NAMALWA (cell line): ENCODE results near the gene SELENOO.
A peak's percentile ranks its signal among the peaks of the same experiment; 100 is the strongest.

Experiments used
- DNase-seq: peaks from one replicate; pipeline ENCODE4 v3.0.0-alpha.2; 2015; ENCODE audit warnings: low spot score

SELENOO gene

DNA sequence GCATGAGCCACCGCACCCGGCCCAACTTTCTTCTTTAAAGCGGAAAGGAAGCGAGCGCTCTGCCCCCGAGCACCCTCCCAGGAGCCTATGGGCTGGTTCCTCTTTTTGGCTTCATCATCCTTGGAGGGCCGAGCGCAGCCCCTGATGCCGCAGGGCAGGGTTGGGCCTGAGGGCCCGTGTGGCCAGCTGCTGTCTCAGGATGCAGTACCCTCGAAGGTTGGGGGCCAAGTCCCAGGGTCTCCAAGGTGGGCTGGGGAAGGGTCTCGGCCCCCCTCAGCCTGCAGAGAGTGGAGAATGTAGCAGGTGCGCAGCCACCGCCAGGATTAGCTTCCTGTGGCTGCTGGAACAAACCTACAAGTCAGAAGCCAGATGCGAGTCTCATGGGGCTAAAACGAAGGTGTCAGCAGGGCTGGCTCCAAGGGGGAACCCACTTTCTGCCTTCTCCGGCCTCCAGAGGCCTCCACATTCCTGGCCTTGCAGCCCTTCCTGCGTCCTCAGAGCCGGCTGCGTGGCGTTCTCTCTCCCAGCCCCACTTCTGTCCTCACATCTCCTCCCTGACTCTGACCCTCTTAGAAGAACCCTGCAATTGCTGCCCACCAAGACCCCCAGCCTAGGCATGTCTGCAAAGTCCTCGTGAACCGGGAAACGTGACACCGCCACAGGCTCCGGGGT is 27.4 kb upstream of the SELENOO start:
- DNase-seq, result peak; percentile 58

- no peak for DNase-seq
These were observed 26.8 kb upstream of the SELENOO start for GRCh38 chr22:50173983-50174355.

GRCh38 chr22:50174382-50175190 is 26.2 kb upstream of the SELENOO start:
- no peak for DNase-seq

DNA sequence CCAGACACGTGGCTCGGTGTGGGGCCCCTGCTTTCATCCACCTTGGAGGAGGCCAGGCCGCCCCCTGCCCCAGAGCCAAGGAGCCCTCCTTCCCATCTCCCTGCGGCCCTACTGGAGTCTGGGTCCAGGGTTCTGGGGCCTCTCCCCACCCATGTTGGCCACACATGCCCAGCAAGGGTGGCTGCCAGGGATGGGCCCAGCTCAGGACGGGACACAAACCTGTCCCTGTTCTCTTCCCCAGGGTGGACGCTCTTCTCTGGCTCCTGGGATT is 25.7 kb upstream of the SELENOO start:
- DNase-seq, result no peak

GRCh38 chr22:50175921-50176849 is 24.6 kb upstream of the SELENOO start:
- no peak for DNase-seq

DNA sequence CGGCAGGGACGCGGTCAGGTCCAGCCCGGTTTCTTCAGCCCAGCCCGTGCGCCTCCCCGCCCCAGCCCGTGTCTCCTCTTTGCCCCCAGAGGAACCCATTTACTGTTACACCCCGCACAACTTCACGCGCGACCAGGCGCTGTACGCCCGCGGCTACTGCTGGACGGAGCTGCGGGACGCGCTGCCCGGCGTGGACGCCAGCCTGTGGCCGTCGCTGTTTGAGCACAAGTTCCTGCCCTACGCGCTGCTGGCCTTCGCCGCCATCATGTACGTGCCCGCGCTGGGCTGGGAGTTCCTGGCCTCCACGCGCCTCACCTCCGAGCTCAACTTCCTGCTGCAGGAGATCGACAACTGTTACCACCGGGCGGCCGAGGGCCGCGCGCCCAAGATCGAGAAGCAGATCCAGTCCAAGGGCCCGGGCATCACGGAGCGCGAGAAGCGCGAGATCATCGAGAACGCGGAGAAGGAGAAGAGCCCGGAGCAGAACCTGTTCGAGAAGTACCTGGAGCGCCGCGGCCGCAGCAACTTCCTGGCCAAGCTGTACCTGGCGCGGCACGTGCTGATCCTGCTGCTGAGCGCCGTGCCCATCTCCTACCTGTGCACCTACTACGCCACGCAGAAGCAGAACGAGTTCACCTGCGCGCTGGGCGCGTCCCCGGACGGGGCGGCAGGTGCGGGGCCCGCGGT is 23.8 kb upstream of the SELENOO start:
- no peak for DNase-seq

DNA sequence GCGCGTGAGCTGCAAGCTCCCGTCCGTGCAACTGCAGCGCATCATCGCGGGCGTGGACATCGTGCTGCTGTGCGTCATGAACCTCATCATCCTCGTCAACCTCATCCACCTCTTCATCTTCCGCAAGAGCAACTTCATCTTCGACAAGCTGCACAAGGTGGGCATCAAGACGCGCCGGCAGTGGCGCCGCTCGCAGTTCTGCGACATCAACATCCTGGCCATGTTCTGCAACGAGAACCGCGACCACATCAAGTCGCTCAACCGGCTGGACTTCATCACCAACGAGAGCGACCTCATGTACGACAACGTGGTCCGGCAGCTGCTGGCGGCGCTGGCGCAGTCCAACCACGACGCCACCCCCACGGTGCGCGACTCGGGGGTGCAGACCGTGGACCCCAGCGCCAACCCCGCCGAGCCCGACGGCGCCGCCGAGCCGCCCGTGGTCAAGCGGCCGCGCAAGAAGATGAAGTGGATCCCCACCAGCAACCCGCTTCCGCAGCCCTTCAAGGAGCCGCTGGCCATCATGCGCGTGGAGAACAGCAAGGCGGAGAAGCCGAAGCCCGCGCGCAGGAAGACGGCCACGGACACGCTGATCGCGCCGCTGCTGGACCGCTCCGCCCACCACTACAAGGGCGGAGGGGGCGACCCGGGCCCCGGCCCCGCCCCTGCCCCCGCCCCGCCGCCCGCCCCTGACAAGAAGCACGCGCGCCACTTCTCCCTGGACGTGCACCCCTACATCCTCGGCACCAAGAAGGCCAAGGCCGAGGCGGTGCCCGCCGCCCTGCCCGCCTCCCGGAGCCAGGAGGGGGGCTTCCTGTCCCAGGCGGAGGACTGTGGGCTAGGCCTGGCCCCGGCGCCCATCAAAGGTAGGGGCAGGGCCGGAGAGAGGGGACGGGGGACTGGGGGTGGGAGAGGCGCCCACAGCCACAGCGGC is 23.0 kb upstream of the SELENOO start:
- DNase-seq, result no peak

DNA sequence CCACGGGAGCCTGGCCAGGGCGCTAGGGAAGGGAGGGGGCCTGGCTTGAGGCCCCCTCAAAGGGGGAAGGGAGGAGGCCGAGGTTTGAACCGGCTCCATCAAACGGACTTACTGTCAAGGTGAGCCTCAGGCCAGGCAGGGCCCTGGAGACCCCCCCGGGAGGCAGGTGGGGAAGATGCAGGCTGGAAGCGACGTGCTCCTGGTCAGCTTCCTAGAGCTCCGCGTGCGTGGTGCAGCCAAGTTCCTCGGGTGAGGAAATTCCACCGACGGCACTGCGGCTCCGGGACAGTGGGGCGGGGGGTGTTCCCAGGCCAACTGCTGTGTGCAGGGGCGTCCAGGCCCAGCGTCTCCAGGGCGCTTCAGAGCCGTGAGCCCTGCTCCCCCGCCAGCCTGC is 22.3 kb upstream of the SELENOO start:
- DNase-seq, result no peak

- DNase-seq, result no peak
These were observed 21.6 kb upstream of the SELENOO start for GRCh38 chr22:50178871-50179869.

DNA sequence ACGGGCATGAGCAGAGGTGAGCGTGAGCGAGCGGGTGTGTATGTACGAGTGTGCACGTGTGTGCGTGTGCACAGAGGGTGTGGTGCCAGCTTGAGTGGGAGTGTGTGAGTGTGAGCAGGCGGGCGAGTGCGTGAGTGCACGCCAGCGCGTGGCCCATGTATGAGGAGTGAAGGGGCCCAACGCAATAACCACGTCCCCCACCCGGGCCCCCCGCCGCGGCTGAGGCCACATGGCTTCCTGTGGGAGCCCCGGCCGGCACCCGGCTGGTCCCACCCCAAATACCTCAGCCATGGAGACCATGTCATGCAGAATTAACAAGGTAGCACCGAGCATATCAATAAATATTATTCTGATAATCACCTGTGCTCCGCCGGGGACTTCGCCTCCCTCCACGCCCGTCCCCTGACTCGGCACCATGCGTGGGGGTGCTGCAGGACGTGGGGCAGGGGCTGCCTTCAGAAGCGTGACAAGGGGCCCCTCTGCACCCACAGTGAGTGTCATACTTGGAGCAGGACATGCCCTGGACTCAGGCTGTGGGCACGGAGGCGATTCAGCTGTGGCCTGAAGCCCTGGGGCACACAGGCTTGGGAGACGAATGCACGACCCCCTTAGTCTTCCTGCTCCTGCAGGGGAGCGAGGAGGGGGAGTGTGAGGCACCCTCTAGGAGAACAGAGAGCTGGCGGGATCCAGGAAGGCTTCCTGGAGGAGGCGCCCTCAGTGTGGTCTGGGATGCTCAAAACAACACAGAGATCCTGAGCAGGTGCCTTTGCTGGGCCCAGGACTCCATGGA is 20.7 kb upstream of the SELENOO start:
- no peak for DNase-seq

- DNase-seq, result no peak
These were observed 19.9 kb upstream of the SELENOO start for GRCh38 chr22:50180727-50181521.

GRCh38 chr22:50182176-50183081 is 18.4 kb upstream of the SELENOO start:
- no peak for DNase-seq

- no peak for DNase-seq
These were observed 17.5 kb upstream of the SELENOO start for GRCh38 chr22:50183141-50183971.

DNA sequence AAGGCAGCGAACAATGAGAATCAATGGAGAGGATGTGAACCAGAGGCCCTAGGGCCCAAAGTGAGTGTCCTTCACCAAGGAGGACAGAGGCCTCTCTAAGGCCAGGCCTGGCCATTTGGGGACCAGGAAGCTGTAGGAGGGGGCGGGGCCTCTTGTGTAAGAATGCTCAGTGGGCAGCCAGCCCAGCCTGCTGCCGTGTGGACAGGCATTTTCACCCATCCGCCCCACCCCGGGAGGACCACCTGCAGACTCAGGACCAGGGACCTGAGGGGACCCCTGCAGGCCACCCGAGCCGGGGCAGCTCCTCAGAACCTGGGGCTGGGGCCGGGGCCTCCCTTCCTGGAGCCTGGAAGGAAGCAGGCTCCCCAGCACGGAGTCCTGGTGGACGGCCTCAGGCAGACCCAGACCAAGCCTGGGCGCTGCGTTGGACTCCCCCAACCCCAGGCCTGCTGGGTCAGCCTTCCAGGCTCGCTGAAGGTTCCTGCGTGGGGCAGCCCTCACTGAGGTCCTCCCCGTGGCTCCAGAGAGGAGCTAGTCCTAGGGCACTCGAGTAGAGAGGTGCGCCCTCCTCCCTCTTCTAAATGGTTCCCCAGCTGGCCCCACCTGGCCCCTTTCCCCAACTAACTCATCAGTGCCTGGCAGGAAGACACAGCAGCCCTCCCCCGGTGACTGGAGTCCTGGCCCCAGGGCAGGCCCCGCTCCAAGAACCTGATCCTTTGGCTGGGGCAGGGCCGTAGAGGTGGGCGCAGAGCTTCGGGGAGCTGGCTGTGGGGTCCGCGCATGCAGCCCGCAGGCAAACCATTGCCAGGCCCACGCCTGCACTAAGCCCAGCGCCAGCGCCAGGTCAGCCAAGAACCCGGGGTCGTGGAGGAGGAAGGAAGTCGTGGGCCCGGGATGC is 16.6 kb upstream of the SELENOO start:
- DNase-seq, result no peak

GRCh38 chr22:50184902-50185374 is 15.9 kb upstream of the SELENOO start:
- no peak for DNase-seq
